ENCODE measurements around the gene ROR1.

ROR1 gene

GRCh38 chr1:63888984-63889383 is 115.2 kb downstream of the ROR1 start:
- TF ChIP-seq POLR2A (IDR thresholded peaks at IDR 0.05; ENCODE audit: low read length) (no peak), GATA1 (IDR thresholded peaks at IDR 0.05; ENCODE audit: low read depth, low read length) (no peak)
- no peak for DNase-seq

- no peak for DNase-seq
- no peak for TF ChIP-seq POLR2A (IDR thresholded peaks at IDR 0.05; ENCODE audit: low read length)
- no peak for TF ChIP-seq GATA1 (IDR thresholded peaks at IDR 0.05; ENCODE audit: low read depth, low read length)
Observed at GRCh38 chr1:63890468-63890867, 116.7 kb downstream of the ROR1 start.

GRCh38 chr1:63891060-63891690 is 117.4 kb downstream of the ROR1 start:
- no peak for DNase-seq
- TF ChIP-seq GATA1 (IDR thresholded peaks at IDR 0.05; ENCODE audit: low read depth, low read length) (no peak), POLR2A (IDR thresholded peaks at IDR 0.05; ENCODE audit: low read length) (no peak)

- TF ChIP-seq GATA1 (IDR thresholded peaks at IDR 0.05; ENCODE audit: low read depth, low read length) (no peak), POLR2A (IDR thresholded peaks at IDR 0.05; ENCODE audit: low read length) (no peak)
Observed at GRCh38 chr1:63892632-63893395, 119.0 kb downstream of the ROR1 start.

GRCh38 chr1:63893976-63894375 is 120.2 kb downstream of the ROR1 start:
- DNase-seq = no peak
- TF ChIP-seq POLR2A (IDR thresholded peaks at IDR 0.05; ENCODE audit: low read length) (no peak), GATA1 (IDR thresholded peaks at IDR 0.05; ENCODE audit: low read depth, low read length) (no peak)

More at GRCh38 chr1:63892632-63893395, 119.0 kb downstream of the ROR1 start:
- no peak for DNase-seq

GRCh38 chr1:63894627-63895265 is 120.9 kb downstream of the ROR1 start:
- no peak for TF ChIP-seq GATA1 (IDR thresholded peaks at IDR 0.05; ENCODE audit: low read depth, low read length)
- TF ChIP-seq POLR2A (IDR thresholded peaks at IDR 0.05; ENCODE audit: low read length) = no peak
- no peak for DNase-seq

- TF ChIP-seq POLR2A (IDR thresholded peaks at IDR 0.05; ENCODE audit: low read length) = no peak
- no peak for TF ChIP-seq GATA1 (IDR thresholded peaks at IDR 0.05; ENCODE audit: low read depth, low read length)
- DNase-seq = no peak
Observed at GRCh38 chr1:63896755-63897154, 122.9 kb downstream of the ROR1 start.

- TF ChIP-seq GATA1 (IDR thresholded peaks at IDR 0.05; ENCODE audit: low read depth, low read length) (no peak), POLR2A (IDR thresholded peaks at IDR 0.05; ENCODE audit: low read length) (no peak)
Observed at GRCh38 chr1:63898428-63899196, 124.8 kb downstream of the ROR1 start.

GRCh38 chr1:63901094-63901493 is 127.3 kb downstream of the ROR1 start:
- TF ChIP-seq GATA1 (IDR thresholded peaks at IDR 0.05; ENCODE audit: low read depth, low read length) = no peak
- TF ChIP-seq POLR2A (IDR thresholded peaks at IDR 0.05; ENCODE audit: low read length) = no peak
- no peak for DNase-seq

More at GRCh38 chr1:63898428-63899196, 124.8 kb downstream of the ROR1 start:
- no peak for DNase-seq

GRCh38 chr1:63902844-63903589 is 129.2 kb downstream of the ROR1 start:
- TF ChIP-seq POLR2A (IDR thresholded peaks at IDR 0.05; ENCODE audit: low read length) (no peak), GATA1 (IDR thresholded peaks at IDR 0.05; ENCODE audit: low read depth, low read length) (no peak)
- DNase-seq = no peak

- no peak for DNase-seq
Observed at GRCh38 chr1:63903947-63904610, 130.3 kb downstream of the ROR1 start.

GRCh38 chr1:63904826-63905225 is 131.0 kb downstream of the ROR1 start:
- DNase-seq = no peak
- no peak for TF ChIP-seq POLR2A (IDR thresholded peaks at IDR 0.05; ENCODE audit: low read length)
- TF ChIP-seq GATA1 (IDR thresholded peaks at IDR 0.05; ENCODE audit: low read depth, low read length) = no peak

More at GRCh38 chr1:63903947-63904610, 130.3 kb downstream of the ROR1 start:
- TF ChIP-seq POLR2A (IDR thresholded peaks at IDR 0.05; ENCODE audit: low read length) (no peak), GATA1 (IDR thresholded peaks at IDR 0.05; ENCODE audit: low read depth, low read length) (no peak)
